Measurements from ENCODE around the gene UBQLN2. TPM values are rescaled to one million over a fixed set of nuclear protein-coding genes. Genes with fewer than 3 reads are reported as not detected.
"Not testable (repeated sequence)": the region's sequence is repeated elsewhere in the genome, so short reads cannot be mapped to it uniquely, and the experiment has no call there.

UBQLN2 gene
- total RNA-seq, 1 donor from 2014 or later, result 25.5 TPM

- TF ChIP-seq CTCF (IDR thresholded peaks at IDR 0.05; ENCODE audit: unreplicated experiment), result no peak
- DNase-seq (ENCODE audit: low spot score), result no peak
- H3K4me3 Mint-ChIP-seq (ENCODE audit: unreplicated experiment), result no peak overlapping the region
- H3K9me3 Mint-ChIP-seq (ENCODE audit: unreplicated experiment), result no peaks in the 10 kb centered on the region
- no peaks in the 10 kb centered on the region for H3K36me3 Mint-ChIP-seq (ENCODE audit: low read depth, unreplicated experiment)
- peaks cover 10% of the 10 kb centered on the region for H3K4me1 Mint-ChIP-seq (ENCODE audit: unreplicated experiment)
- no peaks in the 10 kb centered on the region for H3K27me3 Mint-ChIP-seq (ENCODE audit: unreplicated experiment)
- no peak overlapping the region for H3K27ac Mint-ChIP-seq (ENCODE audit: unreplicated experiment)
Measured at GRCh38 chrX:56569378-56570057, 6.1 kb downstream of the UBQLN2 start.

- peaks cover 10% of the 10 kb centered on the region for H3K4me1 Mint-ChIP-seq (ENCODE audit: unreplicated experiment)
- no peak for DNase-seq (ENCODE audit: low spot score)
- H3K27me3 Mint-ChIP-seq (ENCODE audit: unreplicated experiment), result peaks cover 1% of the 10 kb centered on the region
- no peak overlapping the region for H3K4me3 Mint-ChIP-seq (ENCODE audit: unreplicated experiment)
- no peaks in the 10 kb centered on the region for H3K9me3 Mint-ChIP-seq (ENCODE audit: unreplicated experiment)
- no peak for TF ChIP-seq CTCF (IDR thresholded peaks at IDR 0.05; ENCODE audit: unreplicated experiment)
- no peaks in the 10 kb centered on the region for H3K36me3 Mint-ChIP-seq (ENCODE audit: low read depth, unreplicated experiment)
- H3K27ac Mint-ChIP-seq (ENCODE audit: unreplicated experiment), result no peak overlapping the region
Measured at GRCh38 chrX:56572975-56573374, 9.5 kb downstream of the UBQLN2 start.

- TF ChIP-seq CTCF (IDR thresholded peaks at IDR 0.05; ENCODE audit: unreplicated experiment), result no peak
- H3K4me1 Mint-ChIP-seq (ENCODE audit: unreplicated experiment), result peaks cover 4% of the 10 kb centered on the region
- H3K4me3 Mint-ChIP-seq (ENCODE audit: unreplicated experiment), result no peak overlapping the region
- peaks cover 1% of the 10 kb centered on the region for H3K27me3 Mint-ChIP-seq (ENCODE audit: unreplicated experiment)
- no peak overlapping the region for H3K27ac Mint-ChIP-seq (ENCODE audit: unreplicated experiment)
- no peaks in the 10 kb centered on the region for H3K9me3 Mint-ChIP-seq (ENCODE audit: unreplicated experiment)
- DNase-seq (ENCODE audit: low spot score), result no peak
- H3K36me3 Mint-ChIP-seq (ENCODE audit: low read depth, unreplicated experiment), result no peaks in the 10 kb centered on the region
Measured at GRCh38 chrX:56574861-56575260, 11.4 kb downstream of the UBQLN2 start.

- Mint-ChIP-seq H3K4me3 (ENCODE audit: unreplicated experiment) (no peak overlapping the region), H3K36me3 (ENCODE audit: low read depth, unreplicated experiment) (peaks cover 5% of the 10 kb centered on the region), H3K27me3 (ENCODE audit: unreplicated experiment) (peaks cover 1% of the 10 kb centered on the region), H3K4me1 (ENCODE audit: unreplicated experiment) (peaks cover 4% of the 10 kb centered on the region), H3K27ac (ENCODE audit: unreplicated experiment) (no peak overlapping the region), H3K9me3 (ENCODE audit: unreplicated experiment) (no peaks in the 10 kb centered on the region)
- no peak for DNase-seq (ENCODE audit: low spot score)
- no peak for TF ChIP-seq CTCF (IDR thresholded peaks at IDR 0.05; ENCODE audit: unreplicated experiment)
Measured at GRCh38 chrX:56576721-56577120, 13.3 kb downstream of the UBQLN2 start.

- Mint-ChIP-seq H3K9me3 (ENCODE audit: unreplicated experiment) (no peaks in the 10 kb centered on the region), H3K4me3 (ENCODE audit: unreplicated experiment) (no peak overlapping the region), H3K36me3 (ENCODE audit: low read depth, unreplicated experiment) (peaks cover 7% of the 10 kb centered on the region), H3K27ac (ENCODE audit: unreplicated experiment) (no peak overlapping the region), H3K27me3 (ENCODE audit: unreplicated experiment) (no peaks in the 10 kb centered on the region), H3K4me1 (ENCODE audit: unreplicated experiment) (no peaks in the 10 kb centered on the region)
- no peak for DNase-seq (ENCODE audit: low spot score)
- no peak for TF ChIP-seq CTCF (IDR thresholded peaks at IDR 0.05; ENCODE audit: unreplicated experiment)
Measured at GRCh38 chrX:56588397-56589188, 25.2 kb downstream of the UBQLN2 start.

GRCh38 chrX:56591830-56592229 lies 28.4 kb downstream of the UBQLN2 start:
- H3K4me3 Mint-ChIP-seq (ENCODE audit: unreplicated experiment); H3K4me1 Mint-ChIP-seq (ENCODE audit: unreplicated experiment); DNase-seq (ENCODE audit: low spot score); H3K27me3 Mint-ChIP-seq (ENCODE audit: unreplicated experiment); H3K36me3 Mint-ChIP-seq (ENCODE audit: low read depth, unreplicated experiment); H3K9me3 Mint-ChIP-seq (ENCODE audit: unreplicated experiment); H3K27ac Mint-ChIP-seq (ENCODE audit: unreplicated experiment): not testable (repeated sequence)
